Fibroblast of skin of abdomen (primary cell): ENCODE data around the gene MKI67.

Source experiments
- DNase-seq: peaks from one replicate; pipeline ENCODE4 v3.0.0-alpha.2; 2013

Gene MKI67

GRCh38 chr10:128048819-128049210 lies 77.4 kb downstream of the MKI67 start:
- no peak for DNase-seq

GRCh38 chr10:128047991-128048818 lies 78.0 kb downstream of the MKI67 start:
- no peak for DNase-seq

DNA sequence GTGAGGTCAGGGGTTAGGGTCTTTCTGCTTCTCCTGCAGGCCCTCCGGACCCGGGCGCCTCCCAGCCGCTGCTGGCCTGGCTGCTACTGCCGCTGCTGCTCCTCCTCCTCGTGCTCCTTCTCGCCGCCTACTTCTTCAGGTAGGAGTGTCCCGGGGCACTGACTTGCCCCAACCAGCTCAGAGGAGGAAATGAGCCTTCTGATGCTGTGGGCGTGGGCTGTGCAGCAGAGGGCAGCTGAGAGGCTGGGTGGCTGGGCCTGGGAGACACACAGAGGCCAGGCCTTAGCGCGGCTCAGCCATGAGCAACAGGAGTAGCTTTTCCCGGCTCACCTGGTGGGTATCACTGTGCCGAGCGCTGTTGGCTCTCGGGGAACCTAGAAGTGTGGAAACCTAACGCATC lies 78.9 kb downstream of the MKI67 start:
- DNase-seq = no peak

DNA sequence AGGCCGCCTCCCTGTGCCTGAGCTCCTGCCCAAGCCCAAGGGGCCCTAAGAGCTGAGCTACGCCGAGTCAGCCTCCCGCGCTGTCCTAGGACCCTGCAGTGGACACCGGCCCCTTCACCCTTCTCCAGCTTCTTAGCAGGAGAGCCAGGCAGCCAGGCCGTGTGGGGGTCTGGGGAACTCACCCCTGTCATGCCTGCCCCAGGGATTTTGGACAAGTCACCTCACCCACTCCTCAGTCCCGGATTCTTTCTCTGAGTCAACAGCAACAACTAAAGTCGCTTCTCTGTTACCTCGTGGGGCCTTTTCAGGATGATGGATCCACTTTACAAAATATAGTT lies 79.3 kb downstream of the MKI67 start:
- DNase-seq = no peak
